Measurements from ENCODE around the gene PTGER1. TPM values are rescaled to one million over a fixed set of nuclear protein-coding genes. Genes with fewer than 3 reads are reported as not detected.

The PTGER1 gene
- total and polyA plus RNA-seq, 9 of the 15 experiments (the other 6 are each of a cell fraction or from before 2014, with no cell fraction given), result 0.06 to 0.36 (median 0.31) TPM; not detected in 5

- TF ChIP-seq, protein P1, sequence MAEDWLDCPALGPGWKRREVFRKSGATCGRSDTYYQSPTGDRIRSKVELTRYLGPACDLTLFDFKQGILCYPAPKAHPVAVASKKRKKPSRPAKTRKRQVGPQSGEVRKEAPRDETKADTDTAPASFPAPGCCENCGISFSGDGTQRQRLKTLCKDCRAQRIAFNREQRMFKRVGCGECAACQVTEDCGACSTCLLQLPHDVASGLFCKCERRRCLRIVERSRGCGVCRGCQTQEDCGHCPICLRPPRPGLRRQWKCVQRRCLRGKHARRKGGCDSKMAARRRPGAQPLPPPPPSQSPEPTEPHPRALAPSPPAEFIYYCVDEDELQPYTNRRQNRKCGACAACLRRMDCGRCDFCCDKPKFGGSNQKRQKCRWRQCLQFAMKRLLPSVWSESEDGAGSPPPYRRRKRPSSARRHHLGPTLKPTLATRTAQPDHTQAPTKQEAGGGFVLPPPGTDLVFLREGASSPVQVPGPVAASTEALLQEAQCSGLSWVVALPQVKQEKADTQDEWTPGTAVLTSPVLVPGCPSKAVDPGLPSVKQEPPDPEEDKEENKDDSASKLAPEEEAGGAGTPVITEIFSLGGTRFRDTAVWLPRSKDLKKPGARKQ (CRISPR knock-in tag; IDR thresholded peaks at IDR 0.05), result no peak
- TF ChIP-seq, protein P2, sequence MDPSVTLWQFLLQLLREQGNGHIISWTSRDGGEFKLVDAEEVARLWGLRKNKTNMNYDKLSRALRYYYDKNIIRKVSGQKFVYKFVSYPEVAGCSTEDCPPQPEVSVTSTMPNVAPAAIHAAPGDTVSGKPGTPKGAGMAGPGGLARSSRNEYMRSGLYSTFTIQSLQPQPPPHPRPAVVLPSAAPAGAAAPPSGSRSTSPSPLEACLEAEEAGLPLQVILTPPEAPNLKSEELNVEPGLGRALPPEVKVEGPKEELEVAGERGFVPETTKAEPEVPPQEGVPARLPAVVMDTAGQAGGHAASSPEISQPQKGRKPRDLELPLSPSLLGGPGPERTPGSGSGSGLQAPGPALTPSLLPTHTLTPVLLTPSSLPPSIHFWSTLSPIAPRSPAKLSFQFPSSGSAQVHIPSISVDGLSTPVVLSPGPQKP (CRISPR knock-in tag; IDR thresholded peaks at IDR 0.05), result no peak
- no peak for TF ChIP-seq GTF3C2 (IDR thresholded peaks at IDR 0.05; ENCODE audit: borderline replicate concordance, extremely low read depth, insufficient read length)
- TF ChIP-seq TCF7L2 (IDR thresholded peaks at IDR 0.05; ENCODE audit: low read depth, low read length), result no peak
- TF ChIP-seq KDM5B (IDR thresholded peaks at IDR 0.05; ENCODE audit: insufficient replicate concordance, low read depth, low read length), result no peak
- TF ChIP-seq SMAD4 (CRISPR knock-in tag; conservative IDR thresholded peaks at IDR 0.05), result no peak; the same call in 1 of the 2 replicates
- TF ChIP-seq RBM34 (IDR thresholded peaks at IDR 0.05; ENCODE audit: borderline replicate concordance, insufficient read depth, low read length), result no peak
- TF ChIP-seq ATF7 (IDR thresholded peaks at IDR 0.05), result peak; percentile 19; the same call in 1 of the 2 replicates
- 0 out of 2 replicates have a peak, but pooled peaks have one; percentile 40 for TF ChIP-seq POLR2A (conservative IDR thresholded peaks at IDR 0.05)
- TF ChIP-seq RAD51 (IDR thresholded peaks at IDR 0.05; ENCODE audit: borderline replicate concordance, low read depth), result peak; percentile 81
- TF ChIP-seq FOXK2 (conservative IDR thresholded peaks at IDR 0.05 in 1 of 2, IDR thresholded peaks at IDR 0.05 in 1 of 2; ENCODE audit: low read depth in 2 of 2), result no peak
- peak; percentile 85 for TF ChIP-seq TOE1 (IDR thresholded peaks at IDR 0.05; ENCODE audit: borderline replicate concordance)
- TF ChIP-seq TOE1 (CRISPR knock-in tag; IDR thresholded peaks at IDR 0.05; ENCODE audit: borderline replicate concordance, low read depth), result no peak
- peak; percentile 28; the same call in 1 of the 2 replicates for TF ChIP-seq RB1 (IDR thresholded peaks at IDR 0.05; ENCODE audit: low read depth)
- TF ChIP-seq LEF1 (IDR thresholded peaks at IDR 0.05), result no peak
- TF ChIP-seq, protein P3, sequence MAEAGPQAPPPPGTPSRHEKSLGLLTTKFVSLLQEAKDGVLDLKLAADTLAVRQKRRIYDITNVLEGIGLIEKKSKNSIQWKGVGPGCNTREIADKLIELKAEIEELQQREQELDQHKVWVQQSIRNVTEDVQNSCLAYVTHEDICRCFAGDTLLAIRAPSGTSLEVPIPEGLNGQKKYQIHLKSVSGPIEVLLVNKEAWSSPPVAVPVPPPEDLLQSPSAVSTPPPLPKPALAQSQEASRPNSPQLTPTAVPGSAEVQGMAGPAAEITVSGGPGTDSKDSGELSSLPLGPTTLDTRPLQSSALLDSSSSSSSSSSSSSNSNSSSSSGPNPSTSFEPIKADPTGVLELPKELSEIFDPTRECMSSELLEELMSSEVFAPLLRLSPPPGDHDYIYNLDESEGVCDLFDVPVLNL (CRISPR knock-in tag; IDR thresholded peaks at IDR 0.05; ENCODE audit: low read depth), result no peak
- TF ChIP-seq EGR1 (conservative IDR thresholded peaks at IDR 0.05), result peak; percentile 57
- no peak for TF ChIP-seq RFX7 (CRISPR knock-in tag; IDR thresholded peaks at IDR 0.05)
These were observed 42.2 kb downstream of the PTGER1 start, which contains the start of gene PKN1 (continued) for GRCh38 chr19:14432791-14433553.
